Activated CD4-positive, alpha-beta T cell treated with anti-CD3 and anti-CD28 coated beads for 24 hours (primary cell): Measurements from ENCODE around the gene LRRC56.

ENCODE experiments used
- DNase-seq, 2 donors: peaks; one replicate each; pipeline ENCODE4 v3.0.0-alpha.2; 2020; ENCODE audit warnings: low read depth in 2 of 2

LRRC56 gene

DNA sequence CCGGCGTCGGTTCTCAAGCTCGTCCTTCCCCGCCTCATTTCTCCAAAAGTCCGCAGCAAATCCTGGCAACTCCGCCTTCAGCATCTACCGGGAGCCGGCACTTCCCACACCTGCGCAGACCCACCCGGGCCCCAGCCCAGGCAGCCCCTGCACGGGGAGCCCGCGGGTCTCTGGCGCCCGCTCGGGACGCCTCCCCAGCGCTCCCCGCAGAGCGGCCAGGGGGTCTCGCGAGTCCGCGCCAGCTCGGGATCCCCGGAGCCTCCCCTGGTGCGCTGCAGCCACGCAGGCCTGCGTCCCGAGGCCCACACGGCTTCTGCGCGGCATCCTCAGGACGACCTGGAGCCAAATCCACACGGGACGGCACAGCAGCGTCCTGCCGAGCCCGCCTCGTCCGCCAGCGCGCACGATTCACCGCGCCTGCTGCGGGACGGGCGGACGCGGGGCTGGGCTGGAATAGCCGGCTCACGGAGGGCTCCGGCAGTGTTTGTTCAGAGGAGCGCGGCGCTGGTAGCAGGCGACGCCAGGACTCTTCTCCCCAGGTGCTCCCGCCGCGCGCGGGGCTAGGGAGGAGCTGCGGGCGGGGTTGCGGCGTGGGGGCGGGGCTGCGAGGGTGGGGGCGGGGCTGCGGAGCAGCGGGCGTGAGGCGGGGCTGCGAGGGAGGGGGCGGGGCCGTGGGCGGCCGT, 38.1 kb downstream of the LRRC56 start:
- DNase-seq = no peak

DNA sequence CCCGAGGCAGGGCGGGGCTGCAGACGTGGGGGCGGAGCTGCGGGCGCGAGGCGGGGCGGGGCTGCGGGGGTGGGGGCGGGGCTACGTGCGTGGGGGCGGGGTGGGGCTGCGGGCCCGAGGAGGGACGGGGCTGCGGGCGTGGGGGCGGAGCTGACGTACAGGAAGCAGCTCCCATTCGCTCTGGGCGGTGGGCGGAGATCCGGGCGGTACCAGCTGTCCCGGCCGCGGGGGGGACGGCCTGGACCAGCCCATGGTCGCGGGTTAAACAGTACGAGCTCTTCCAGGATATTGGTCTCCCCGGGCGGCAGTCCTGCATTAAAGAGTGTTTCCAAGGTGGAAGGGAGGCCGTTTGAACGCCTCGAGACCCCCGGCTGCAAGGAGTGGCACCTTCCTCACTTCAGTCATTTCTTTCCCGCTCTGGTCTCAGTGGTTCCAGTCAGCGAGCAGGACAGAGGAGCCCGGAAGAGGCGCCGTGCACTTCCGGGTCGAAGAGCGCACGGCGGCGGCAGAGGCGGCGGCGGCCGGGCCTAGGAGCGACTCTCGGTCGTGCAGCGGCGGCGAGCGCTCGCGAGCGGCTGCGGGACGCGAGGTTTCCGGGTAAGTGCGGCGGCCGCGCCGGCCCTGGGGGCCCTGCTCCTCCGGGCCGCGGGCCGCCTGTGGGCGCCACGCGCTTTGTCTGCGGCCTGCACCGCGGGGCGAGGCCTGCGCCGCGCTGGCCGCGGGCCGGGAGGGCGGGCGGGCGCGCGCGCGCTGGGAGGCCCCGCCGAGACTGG, 38.9 kb downstream of the LRRC56 start, which contains the start of gene PHRF1:
PHRF1 (plus strand) TSS at position 475 of the 773 bp plus-strand sequence. CDS start 5,043 bp downstream, outside the sequence.
- DNase-seq = peak; percentile 89

- DNase-seq = no peak
These were observed 39.7 kb downstream of the LRRC56 start for GRCh38 chr11:576811-577610.

DNA sequence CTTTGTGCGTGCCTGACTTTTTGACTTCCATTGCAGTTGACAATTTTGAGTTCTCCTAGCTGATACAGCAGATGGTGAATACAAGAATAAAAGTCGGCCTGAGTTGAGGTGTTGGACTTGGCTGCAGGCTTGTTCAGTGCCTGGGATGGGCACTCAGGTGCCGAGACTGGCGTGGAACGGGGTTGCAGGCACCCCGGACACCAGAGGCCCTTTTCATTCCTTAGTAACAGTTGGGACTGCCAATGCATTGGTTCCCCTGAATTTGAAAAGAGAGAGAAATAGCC, 40.2 kb downstream of the LRRC56 start:
- DNase-seq = no peak

DNA sequence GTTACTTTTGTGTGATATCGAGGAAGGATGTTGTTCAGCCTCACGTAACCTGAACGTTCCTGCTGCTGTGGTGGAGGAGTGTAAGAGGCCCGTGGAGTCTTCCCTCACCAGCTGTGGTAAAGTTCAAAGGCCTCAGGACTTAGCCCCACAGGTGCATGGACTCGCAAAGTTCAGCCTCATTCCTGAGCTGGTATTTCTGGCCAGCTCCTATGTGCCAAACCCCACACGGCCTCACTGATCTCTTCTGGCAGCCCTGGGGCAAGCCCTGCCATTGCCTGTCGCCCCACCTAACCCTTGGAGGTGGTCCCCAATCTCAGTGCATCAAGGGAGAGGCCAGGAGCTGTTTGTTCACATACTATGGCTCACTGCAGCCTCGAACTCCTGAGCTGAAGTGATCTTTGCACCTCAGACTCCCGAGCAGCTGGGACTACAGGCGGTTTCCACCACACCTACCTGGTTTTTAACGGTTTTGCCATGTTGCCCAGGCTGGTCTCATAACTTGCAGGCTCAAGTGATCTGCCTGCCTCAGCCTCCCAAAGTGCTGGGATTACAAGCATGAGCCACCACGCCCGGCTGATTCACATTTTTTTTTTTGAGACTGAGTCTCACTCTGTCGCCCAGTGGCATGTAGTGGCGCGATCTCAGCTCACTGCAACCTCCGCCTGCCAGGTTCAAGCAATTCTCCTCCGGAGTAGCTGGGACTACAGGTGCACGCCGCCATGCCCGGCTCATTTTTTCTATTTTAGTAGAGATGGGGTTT, 41.1 kb downstream of the LRRC56 start:
- no peak for DNase-seq

DNA sequence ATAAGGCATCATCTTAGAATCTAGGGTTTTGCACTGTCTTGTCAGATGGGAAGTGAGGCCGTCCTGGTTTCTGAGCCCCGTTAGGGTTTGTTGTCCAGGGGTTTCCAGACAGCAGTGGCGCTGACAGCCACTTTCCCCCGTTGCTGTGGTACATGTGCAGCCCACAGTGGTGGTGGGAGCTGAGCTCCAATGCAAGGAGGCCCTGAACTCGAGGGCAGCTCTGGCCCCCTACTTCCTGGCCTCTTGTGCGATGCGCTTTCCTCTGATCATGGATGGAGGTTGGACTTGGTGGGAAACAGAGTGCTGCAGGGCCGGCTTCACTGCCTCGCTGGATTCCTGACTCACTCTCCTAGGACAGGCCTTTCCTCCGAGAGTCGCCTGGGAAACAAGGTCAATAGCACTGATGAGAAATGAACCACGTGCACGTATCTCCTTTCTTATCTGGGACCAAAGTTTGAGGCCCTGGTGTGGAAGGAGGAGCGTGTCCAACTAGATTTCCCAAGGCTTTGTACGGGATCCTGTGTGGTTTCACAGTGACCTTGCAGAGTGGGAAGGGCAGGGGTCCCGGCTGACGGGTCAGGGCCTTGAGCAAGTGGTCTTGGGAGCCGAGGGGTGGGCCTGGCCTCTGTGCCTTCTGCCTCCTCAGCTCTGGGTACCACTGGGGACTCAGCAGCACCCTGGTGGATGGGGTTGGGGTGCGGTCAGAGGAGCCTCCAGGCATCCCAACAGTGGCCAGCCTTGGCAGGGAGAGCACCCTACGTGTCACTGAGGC, 42.7 kb downstream of the LRRC56 start:
- DNase-seq = no peak

DNA sequence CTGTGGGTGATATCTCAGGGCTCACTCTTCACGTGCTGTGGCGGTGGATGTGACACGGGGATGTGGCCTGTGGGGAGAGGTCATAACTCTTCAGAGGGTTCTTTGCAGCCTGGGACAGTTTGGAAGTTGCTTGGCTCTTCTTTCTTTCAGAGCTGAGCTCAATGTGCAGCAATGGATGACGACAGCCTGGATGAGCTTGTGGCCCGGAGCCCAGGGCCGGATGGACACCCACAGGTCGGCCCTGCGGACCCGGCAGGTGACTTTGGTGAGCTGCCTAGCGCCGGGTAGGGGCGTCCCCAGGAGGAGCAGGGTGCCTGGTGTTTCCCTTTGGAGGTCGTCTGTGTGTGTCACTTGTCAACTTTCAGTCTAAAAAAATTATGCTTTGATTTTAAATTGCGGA, 44.0 kb downstream of the LRRC56 start:
- DNase-seq = no peak

- no peak for DNase-seq
These were observed 44.4 kb downstream of the LRRC56 start for GRCh38 chr11:581752-582151.

DNA sequence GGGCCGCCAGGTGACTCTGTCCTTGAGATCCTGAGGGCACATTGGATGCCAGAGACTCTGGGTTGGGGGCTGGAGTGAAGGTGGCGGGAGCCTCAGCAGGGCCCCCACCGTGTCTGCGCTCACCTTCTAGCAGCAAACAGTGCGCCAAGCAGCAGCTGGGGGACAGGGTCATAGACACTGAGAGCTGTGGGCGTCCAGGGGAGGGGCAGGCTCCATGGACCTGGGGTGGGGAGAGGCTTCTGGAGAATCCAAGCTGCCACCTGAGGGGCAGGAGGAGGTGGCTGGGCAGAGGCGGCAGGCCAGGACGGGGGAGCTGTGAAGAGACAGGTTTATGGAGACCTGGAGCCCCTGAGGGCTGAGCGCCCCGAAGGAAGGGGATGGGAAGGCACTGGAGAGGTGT, 47.0 kb downstream of the LRRC56 start:
- no peak for DNase-seq

DNA sequence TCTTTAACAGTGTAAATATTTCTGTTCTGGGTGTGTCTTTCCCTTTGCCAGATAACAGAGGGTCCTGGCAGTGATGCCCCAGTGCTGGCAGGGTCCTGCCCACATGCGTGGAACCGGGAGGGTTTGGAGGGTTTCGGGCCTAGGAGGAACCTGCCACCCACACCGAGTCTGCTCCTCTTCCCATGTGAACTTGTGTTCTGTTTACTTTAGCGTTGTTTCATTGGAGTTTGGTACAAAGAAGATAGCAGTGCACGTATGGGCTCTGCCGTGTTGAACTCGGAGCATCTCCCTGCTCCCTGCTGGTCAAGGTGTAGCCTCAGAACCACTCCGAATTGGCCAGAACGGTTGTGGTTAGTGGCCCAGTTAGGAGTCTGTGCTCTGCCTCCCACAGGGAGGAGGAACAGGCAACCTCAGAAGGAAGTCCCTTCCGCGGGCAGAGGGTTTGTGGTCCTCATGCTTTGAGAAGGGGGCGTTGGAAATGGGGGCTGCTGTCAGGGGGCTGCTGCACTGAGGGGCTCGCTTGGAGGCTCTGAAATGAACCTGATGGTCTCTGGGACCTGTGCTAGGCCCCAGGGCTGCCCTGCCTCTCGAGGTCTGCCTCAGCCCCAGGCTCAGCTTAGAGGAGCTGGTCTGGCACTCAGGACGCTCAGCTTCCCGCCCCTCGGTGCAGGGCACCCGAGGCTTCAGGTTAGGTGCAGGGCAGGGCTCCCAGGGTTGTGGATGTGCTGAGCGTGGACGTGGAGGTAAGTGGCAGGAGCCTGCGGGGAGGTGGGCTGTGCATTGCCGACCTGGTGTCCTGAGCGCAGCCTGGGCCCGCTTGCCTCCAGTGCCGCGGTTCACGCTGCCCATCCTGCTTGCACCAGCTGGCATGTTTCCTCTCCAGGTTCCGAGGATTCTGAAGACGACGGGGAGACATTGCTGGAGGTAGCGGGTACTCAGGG, 49.3 kb downstream of the LRRC56 start:
- DNase-seq = no peak

DNA sequence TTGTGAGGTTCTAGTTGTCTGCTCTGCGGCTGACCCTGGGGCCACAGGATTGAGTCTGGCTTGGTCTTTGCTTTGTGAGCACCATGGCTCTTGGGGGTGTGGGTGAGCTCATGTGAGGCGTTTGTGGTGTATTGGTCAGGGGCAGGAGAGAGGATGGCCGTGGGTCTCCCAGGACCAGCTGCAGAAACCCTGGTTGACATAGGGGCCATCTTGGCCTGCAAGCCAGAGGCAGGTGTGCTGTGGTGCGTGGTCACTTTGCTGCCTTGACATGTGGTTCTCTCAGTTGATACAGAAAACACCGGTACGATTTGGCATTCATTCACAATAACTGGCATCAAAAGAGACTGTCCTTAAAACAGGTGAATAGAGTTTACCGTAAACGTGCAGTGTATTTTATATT, 50.2 kb downstream of the LRRC56 start:
- DNase-seq = no peak

- DNase-seq = peak; percentile 36 to 37
These were observed 50.7 kb downstream of the LRRC56 start for GRCh38 chr11:587978-588380.

DNA sequence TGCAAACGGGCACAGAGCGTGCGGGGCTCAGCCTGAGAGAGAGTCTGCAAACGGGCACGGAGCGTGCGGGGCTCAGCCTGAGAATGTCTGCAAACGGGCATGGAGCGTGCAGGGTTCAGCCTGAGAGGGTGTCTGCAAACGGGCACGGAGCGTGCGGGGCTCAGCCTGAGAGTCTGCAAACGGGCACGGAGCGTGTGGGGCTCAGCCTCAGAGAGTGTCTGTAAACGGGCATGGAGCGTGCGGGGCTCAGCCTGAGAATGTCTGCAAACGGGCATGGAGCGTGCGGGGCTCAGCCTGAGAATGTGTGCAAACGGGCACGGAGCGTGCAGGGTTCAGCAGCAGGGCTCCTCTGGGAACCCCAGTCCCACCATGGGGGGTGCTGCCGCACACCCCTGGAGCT, 52.5 kb downstream of the LRRC56 start:
- DNase-seq = no peak

GRCh38 chr11:590997-591396, 53.7 kb downstream of the LRRC56 start:
- no peak for DNase-seq

DNA sequence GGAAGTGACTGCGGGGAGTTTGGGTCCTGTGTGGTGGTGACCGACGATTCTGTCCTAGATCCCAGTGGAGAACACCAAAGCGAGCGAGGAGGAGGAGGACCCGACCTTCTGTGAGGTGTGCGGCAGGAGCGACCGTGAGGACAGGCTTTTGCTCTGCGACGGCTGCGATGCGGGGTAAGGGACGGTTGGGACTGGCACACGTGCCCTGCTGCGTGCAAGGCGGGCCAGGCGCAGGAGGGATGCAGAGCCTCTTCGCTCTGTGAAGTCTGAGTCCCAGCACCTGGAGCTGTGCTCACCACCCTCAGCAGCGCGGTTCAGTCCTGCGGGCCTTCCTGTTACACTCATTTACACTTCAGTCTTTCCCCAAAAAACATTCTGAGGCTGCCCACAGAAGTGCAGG, 55.2 kb downstream of the LRRC56 start:
- no peak for DNase-seq

DNA sequence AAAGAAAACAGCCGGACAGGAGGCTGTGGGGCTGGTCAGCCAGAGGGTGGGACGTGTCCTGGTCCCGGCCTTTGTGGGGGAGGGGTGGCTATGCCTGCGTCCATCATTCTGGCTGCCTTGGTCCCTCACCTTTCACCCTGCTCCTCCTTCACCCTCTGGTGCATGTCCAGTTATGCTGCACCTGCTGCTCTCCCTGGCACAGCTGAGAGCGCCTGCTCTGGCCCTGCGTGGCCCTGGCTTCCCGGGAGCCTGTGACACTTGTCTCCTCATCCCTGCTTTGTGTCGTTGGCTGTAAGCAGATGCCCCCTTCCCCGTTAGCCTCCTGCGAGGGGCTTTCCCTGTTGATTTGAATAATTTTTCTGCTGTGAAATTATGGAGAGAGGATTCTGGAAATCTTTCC, 55.6 kb downstream of the LRRC56 start:
- no peak for DNase-seq

GRCh38 chr11:593347-593746, 56.0 kb downstream of the LRRC56 start:
- DNase-seq = no peak

DNA sequence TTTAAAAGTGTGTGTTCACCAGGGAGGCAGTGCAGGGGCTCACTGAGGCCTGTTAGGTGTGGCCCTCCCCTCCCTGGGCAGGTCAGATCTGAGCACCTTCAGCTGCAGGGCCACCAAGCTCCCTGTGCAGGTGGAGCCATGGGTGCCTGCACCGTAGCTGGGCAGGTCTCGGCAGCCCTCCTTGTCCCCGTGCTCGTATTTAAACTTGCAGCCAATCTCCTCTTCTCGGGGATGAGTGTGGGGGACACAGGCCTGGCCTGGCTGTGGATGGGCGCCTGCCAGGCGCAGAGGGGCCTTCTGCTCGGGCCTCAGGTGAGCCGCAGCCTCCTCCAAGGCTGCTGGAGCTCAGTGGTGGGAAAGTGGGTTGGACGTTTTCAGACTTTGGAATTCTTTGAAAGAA, 58.1 kb downstream of the LRRC56 start:
- DNase-seq = no peak

GRCh38 chr11:596374-596773, 59.0 kb downstream of the LRRC56 start:
- no peak for DNase-seq

GRCh38 chr11:597166-597725, 59.9 kb downstream of the LRRC56 start:
- DNase-seq = no peak
